Liver (tissue), 3 donors: ENCODE results near the gene SIRPA.

Experiments
- EGR1 ChIP-seq, 2 donors: IDR thresholded peaks; 2 replicates each; pipeline ENCODE4 v1.6.1; 2016 to 2018; ENCODE audit warnings: antibody characterized with exemption in 2 of 2, low read depth in 2 of 2
- JUND ChIP-seq, 2 donors: IDR thresholded peaks; 2 replicates each; pipeline ENCODE4 v1.6.1; 2016; ENCODE audit warnings: antibody characterized with exemption in 2 of 2
- MAX ChIP-seq: IDR thresholded peaks from 2 replicates; pipeline ENCODE4 v1.6.1; 2016; ENCODE audit warnings: antibody characterized with exemption
- RAD21 ChIP-seq, 2 donors: IDR thresholded peaks; 2 replicates each; pipeline ENCODE4 v1.6.1; 2016; ENCODE audit warnings: antibody characterized with exemption in 2 of 2, mild to moderate bottlenecking in 2 of 2
- TAF1 ChIP-seq: conservative IDR thresholded peaks from 2 replicates; pipeline ENCODE4 v1.6.1; 2016; ENCODE audit warnings: antibody characterized with exemption, mild to moderate bottlenecking
- YY1 ChIP-seq: IDR thresholded peaks from 2 replicates; pipeline ENCODE4 v1.6.1; 2016; ENCODE audit warnings: antibody characterized with exemption, mild to moderate bottlenecking
- TF ChIP-seq, protein P1 (sequence below): IDR thresholded peaks from 2 replicates; pipeline ENCODE4 v1.6.1; 2016; ENCODE audit warnings: antibody characterized with exemption
- TF ChIP-seq, protein P2 (sequence below): fragments of 150-350 bp; IDR thresholded peaks from 2 replicates; pipeline ENCODE4 v1.5.1; 2017; ENCODE audit warnings: improper control_type of control experiment, low read depth, low read length; ENCODE audit not compliant: missing input control
- TF ChIP-seq, protein P3 (sequence below): IDR thresholded peaks from 2 replicates; pipeline ENCODE4 v1.6.1; 2016; ENCODE audit warnings: antibody characterized with exemption
- donor health status: healthy.
- donor health status: healthy.

- TF ChIP-seq, protein P1, sequence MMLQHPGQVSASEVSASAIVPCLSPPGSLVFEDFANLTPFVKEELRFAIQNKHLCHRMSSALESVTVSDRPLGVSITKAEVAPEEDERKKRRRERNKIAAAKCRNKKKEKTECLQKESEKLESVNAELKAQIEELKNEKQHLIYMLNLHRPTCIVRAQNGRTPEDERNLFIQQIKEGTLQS: no peak
- TF ChIP-seq, protein P2, sequence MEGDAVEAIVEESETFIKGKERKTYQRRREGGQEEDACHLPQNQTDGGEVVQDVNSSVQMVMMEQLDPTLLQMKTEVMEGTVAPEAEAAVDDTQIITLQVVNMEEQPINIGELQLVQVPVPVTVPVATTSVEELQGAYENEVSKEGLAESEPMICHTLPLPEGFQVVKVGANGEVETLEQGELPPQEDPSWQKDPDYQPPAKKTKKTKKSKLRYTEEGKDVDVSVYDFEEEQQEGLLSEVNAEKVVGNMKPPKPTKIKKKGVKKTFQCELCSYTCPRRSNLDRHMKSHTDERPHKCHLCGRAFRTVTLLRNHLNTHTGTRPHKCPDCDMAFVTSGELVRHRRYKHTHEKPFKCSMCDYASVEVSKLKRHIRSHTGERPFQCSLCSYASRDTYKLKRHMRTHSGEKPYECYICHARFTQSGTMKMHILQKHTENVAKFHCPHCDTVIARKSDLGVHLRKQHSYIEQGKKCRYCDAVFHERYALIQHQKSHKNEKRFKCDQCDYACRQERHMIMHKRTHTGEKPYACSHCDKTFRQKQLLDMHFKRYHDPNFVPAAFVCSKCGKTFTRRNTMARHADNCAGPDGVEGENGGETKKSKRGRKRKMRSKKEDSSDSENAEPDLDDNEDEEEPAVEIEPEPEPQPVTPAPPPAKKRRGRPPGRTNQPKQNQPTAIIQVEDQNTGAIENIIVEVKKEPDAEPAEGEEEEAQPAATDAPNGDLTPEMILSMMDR: no peak
- TF ChIP-seq YY1 (no peak), TAF1 (no peak), RAD21 (IDR thresholded peaks at IDR 0.05) (no peak), MAX (no peak), EGR1 (IDR thresholded peaks at IDR 0.05; ENCODE audit: low read depth in 2 of 2) (no peak), JUND (IDR thresholded peaks at IDR 0.05) (no peak)
- TF ChIP-seq, protein P3, sequence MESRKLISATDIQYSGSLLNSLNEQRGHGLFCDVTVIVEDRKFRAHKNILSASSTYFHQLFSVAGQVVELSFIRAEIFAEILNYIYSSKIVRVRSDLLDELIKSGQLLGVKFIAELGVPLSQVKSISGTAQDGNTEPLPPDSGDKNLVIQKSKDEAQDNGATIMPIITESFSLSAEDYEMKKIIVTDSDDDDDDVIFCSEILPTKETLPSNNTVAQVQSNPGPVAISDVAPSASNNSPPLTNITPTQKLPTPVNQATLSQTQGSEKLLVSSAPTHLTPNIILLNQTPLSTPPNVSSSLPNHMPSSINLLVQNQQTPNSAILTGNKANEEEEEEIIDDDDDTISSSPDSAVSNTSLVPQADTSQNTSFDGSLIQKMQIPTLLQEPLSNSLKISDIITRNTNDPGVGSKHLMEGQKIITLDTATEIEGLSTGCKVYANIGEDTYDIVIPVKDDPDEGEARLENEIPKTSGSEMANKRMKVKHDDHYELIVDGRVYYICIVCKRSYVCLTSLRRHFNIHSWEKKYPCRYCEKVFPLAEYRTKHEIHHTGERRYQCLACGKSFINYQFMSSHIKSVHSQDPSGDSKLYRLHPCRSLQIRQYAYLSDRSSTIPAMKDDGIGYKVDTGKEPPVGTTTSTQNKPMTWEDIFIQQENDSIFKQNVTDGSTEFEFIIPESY: no peak
Observed at GRCh38 chr20:1928154-1928553, 32.9 kb downstream of the SIRPA start.
